Sigmoid colon (tissue), 7 donors: Measurements from ENCODE around the gene ZNF646. TPM values are rescaled to one million over a fixed set of nuclear protein-coding genes. Genes with fewer than 3 reads are reported as not detected.

Experiments
- DNase-seq: peaks from one replicate; pipeline ENCODE4 v3.0.0-alpha.2; 2019
- H3K27ac ChIP-seq, 4 donors: fragments of 200-600 bp; sonication (generic); one replicate each; pipeline ENCODE4 v1.5.1; 2016 to 2019; ENCODE audit warnings: mild to moderate bottlenecking in 1 of 4
- H3K27me3 ChIP-seq, 3 donors: fragments of 200-600 bp; sonication (generic); one replicate each; pipeline ENCODE4 v1.5.1; 2019; ENCODE audit warnings: mild to moderate bottlenecking in 1 of 3
- H3K36me3 ChIP-seq, 4 donors: fragments of 200-600 bp; sonication (generic); one replicate each; pipeline ENCODE4 v1.5.1; 2016 to 2019
- H3K4me1 ChIP-seq, 4 donors: fragments of 200-600 bp; sonication (generic); one replicate each; pipeline ENCODE4 v1.5.1; 2017 to 2019
- H3K4me3 ChIP-seq, 4 donors: fragments of 200-600 bp; sonication (generic); one replicate each; pipeline ENCODE4 v1.5.1; 2017 to 2019; ENCODE audit warnings: mild to moderate bottlenecking in 2 of 4, moderate library complexity in 1 of 4
- H3K9me3 ChIP-seq, 4 donors: fragments of 200-600 bp in 3 of 4; sonication (generic) in 3 of 4; one replicate each; pipeline versions ENCODE4 v1.5.1 to v1.6.1; 2013 to 2019
- EP300 ChIP-seq, 4 donors: sonication (generic); formaldehyde crosslinking; IDR thresholded peaks; one replicate each; pipeline ENCODE4 v1.6.1; 2017; ENCODE audit warnings: antibody characterized with exemption in 4 of 4
- POLR2A ChIP-seq, 2 donors: fragments of 450-650 bp; IDR thresholded peaks; one replicate each; pipeline ENCODE4 v1.6.1; 2016; ENCODE audit warnings: antibody characterized with exemption in 2 of 2, mild to moderate bottlenecking in 2 of 2, moderate library complexity in 2 of 2
- POLR2AphosphoS5 ChIP-seq, 4 donors: sonication (generic); formaldehyde crosslinking; IDR thresholded peaks; one replicate each; pipeline ENCODE4 v1.6.1; 2017; ENCODE audit warnings: antibody characterized with exemption in 4 of 4
- WGBS, 2 donors: extraction: QIAGEN DNeasy Blood & Tissue Kit; methylation state at CpG; one replicate each; pipeline ENCODE4 v1.1.7; 2013; 5-methylcytosine and 5-hydroxymethylcytosine counted together
- intact Hi-C: fragments of 100-400 bp; cut with DNase I; formaldehyde crosslinking; loops from one replicate; pipeline ENCODE4 v1.15.1; 2023
- polyA plus RNA-seq, 3 donors: library from polyadenylated mRNA; stranded (reverse); fragments of 200-250 nt; gene quantifications; one replicate each; pipeline ENCODE4 v1.2.3, GENCODE V29; 2013
- total RNA-seq, 4 donors: library from RNA; depleted of rRNA; stranded (reverse); fragments of >200 nt; gene quantifications; one replicate each; pipeline ENCODE4 v1.1.0, GENCODE V29; 2016
- TF ChIP-seq, protein P1 (sequence below), 4 experiments: fragments of 450-650 bp in 3 of 4; fragments of 200-600 bp in 1 of 4; IDR thresholded peaks; one replicate each; pipeline ENCODE4 v1.5.1; 2016 to 2019; ENCODE audit warnings: antibody characterized with exemption in 4 of 4, mild to moderate bottlenecking in 3 of 4, moderate library complexity in 2 of 4
- donor health status: healthy with polysubstance abuse.
- donor health status: Bipolar disorder and iron deficiency.
- donor health status: healthy.

Gene ZNF646
- total and polyA plus RNA-seq, 7 donors = 1.8 to 15.0 (median 8.3) TPM

DNA sequence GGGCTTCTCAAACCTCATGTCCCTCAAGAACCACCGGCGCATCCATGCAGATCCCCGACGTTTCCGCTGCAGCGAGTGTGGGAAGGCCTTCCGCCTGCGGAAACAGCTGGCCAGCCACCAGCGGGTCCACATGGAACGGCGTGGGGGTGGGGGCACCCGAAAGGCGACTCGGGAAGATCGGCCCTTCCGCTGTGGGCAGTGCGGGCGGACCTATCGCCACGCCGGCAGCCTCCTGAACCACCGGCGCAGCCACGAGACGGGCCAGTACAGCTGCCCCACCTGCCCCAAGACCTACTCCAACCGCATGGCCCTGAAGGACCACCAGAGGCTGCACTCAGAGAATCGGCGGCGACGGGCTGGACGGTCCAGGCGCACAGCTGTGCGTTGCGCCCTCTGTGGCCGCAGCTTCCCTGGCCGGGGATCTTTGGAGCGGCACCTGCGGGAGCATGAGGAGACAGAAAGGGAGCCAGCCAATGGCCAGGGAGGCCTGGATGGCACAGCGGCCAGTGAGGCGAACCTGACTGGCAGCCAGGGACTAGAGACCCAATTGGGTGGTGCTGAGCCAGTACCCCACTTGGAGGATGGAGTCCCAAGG, 5.9 kb downstream of the ZNF646 start:
- no peak overlapping the region for H3K27ac ChIP-seq
- H3K4me3 ChIP-seq = no peak overlapping the region
- no peaks in the 10 kb centered on the region for H3K9me3 ChIP-seq
- no peak for TF ChIP-seq POLR2AphosphoS5 (IDR thresholded peaks at IDR 0.05)
- no peak for TF ChIP-seq EP300 (IDR thresholded peaks at IDR 0.05)
- TF ChIP-seq, protein P1, sequence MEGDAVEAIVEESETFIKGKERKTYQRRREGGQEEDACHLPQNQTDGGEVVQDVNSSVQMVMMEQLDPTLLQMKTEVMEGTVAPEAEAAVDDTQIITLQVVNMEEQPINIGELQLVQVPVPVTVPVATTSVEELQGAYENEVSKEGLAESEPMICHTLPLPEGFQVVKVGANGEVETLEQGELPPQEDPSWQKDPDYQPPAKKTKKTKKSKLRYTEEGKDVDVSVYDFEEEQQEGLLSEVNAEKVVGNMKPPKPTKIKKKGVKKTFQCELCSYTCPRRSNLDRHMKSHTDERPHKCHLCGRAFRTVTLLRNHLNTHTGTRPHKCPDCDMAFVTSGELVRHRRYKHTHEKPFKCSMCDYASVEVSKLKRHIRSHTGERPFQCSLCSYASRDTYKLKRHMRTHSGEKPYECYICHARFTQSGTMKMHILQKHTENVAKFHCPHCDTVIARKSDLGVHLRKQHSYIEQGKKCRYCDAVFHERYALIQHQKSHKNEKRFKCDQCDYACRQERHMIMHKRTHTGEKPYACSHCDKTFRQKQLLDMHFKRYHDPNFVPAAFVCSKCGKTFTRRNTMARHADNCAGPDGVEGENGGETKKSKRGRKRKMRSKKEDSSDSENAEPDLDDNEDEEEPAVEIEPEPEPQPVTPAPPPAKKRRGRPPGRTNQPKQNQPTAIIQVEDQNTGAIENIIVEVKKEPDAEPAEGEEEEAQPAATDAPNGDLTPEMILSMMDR (IDR thresholded peaks at IDR 0.05) = no peak
- no peak for TF ChIP-seq POLR2A (IDR thresholded peaks at IDR 0.05)
- peaks cover 49 to 91% (median 55%) of the 10 kb centered on the region in 4 donors for H3K36me3 ChIP-seq
- H3K4me1 ChIP-seq = peaks cover 0 to 9% (median 5%) of the 10 kb centered on the region in 4 donors
- peak; percentile 57 for DNase-seq
- intact Hi-C loops = no loop called here
- 97% methylated on average over 40 of the region's 40 CpGs for WGBS, 2 donors
- no peaks in the 10 kb centered on the region for H3K27me3 ChIP-seq

DNA sequence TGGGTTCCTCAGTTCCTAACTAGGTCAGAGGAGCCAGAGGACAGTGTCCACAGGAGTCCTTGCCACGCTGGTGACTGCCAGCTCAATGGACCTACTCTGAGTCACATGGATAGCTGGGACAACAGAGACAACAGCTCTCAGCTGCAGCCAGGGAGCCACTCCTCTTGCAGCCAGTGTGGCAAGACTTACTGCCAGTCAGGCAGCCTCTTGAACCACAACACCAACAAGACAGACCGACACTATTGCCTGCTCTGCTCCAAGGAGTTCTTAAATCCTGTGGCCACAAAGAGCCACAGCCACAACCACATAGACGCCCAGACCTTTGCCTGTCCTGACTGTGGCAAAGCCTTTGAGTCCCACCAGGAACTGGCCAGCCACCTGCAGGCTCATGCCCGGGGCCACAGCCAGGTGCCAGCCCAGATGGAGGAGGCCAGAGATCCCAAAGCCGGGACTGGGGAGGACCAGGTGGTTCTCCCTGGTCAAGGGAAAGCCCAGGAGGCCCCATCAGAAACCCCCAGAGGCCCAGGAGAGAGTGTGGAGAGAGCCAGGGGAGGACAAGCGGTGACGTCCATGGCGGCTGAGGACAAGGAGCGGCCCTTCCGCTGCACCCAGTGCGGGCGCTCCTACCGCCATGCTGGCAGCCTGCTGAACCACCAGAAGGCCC, 6.7 kb downstream of the ZNF646 start:
- WGBS, 2 donors = 93 to 94% methylated on average over 13 of the region's 13 CpGs
- intact Hi-C loops = no loop called here
- H3K36me3 ChIP-seq = peaks cover 52 to 98% (median 55%) of the 10 kb centered on the region in 4 donors

DNA sequence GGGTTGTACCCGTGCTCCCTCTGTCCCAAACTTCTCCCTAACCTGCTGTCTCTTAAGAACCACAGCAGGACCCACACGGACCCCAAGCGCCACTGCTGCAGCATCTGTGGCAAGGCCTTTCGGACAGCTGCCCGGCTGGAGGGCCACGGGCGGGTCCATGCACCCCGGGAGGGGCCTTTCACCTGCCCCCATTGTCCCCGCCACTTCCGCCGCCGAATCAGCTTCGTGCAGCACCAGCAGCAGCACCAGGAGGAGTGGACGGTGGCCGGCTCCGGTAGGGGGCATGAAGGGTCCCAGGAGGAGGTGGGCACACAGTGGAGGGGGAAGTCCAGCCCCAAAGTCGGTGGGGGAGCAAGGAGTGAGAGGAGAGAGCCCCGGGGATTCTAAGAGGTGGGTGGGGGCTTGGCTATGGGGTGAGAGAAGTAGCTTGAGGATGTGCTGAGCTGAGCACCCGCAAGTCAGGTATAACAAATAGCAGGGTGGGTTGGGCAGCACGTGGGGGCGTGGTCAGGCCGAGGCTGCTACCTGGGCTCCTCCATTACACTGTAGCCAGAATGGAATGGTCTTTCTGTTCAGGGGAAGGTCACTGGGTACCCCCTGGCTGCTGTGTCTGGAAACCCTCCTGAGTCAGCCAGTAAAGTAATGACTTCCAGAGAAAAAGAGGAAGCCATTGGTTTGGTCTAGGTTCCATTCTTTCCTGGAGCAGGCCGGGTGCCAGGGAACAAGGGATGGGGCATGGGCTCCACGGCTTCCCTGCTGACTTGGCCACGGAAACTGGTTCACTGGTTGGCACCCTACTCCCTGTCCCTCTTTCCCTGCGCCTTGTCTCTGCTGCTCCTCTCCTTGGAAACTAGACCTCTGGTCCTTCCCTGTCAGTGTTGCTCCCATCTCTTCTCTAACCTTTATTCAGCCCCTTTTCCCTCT, 7.5 kb downstream of the ZNF646 start:
- H3K4me3 ChIP-seq = no peak overlapping the region
- 84 to 89% methylated on average over 26 of the region's 26 CpGs for whole genome bisulfite sequencing, 2 donors
- no peaks in the 10 kb centered on the region for H3K4me1 ChIP-seq
- intact Hi-C loops = no loop called here
- H3K36me3 ChIP-seq = peaks cover 48 to 97% (median 50%) of the 10 kb centered on the region in 4 donors
- no peak for TF ChIP-seq POLR2AphosphoS5 (IDR thresholded peaks at IDR 0.05)
- no peak for TF ChIP-seq EP300 (IDR thresholded peaks at IDR 0.05)
- TF ChIP-seq, protein P1 (IDR thresholded peaks at IDR 0.05) = no peak
- H3K27ac ChIP-seq = no peak overlapping the region
- H3K27me3 ChIP-seq = no peaks in the 10 kb centered on the region
- peak; percentile 68 for DNase-seq
- no peaks in the 10 kb centered on the region for H3K9me3 ChIP-seq

More for the DNA sequence above, 6.7 kb downstream of the ZNF646 start:
- Histone ChIP-seq H3K27ac (no peak overlapping the region), H3K4me1 (peaks cover 0 to 2% (median 0%) of the 10 kb centered on the region in 4 donors), H3K4me3 (no peak overlapping the region), H3K9me3 (no peaks in the 10 kb centered on the region), H3K27me3 (no peaks in the 10 kb centered on the region)
- TF ChIP-seq POLR2A (IDR thresholded peaks at IDR 0.05) = no peak
- TF ChIP-seq EP300 (IDR thresholded peaks at IDR 0.05) = no peak
- TF ChIP-seq, protein P1 (IDR thresholded peaks at IDR 0.05) = no peak
- TF ChIP-seq POLR2AphosphoS5 (IDR thresholded peaks at IDR 0.05) = no peak
- peak; percentile 60 for DNase-seq

DNA sequence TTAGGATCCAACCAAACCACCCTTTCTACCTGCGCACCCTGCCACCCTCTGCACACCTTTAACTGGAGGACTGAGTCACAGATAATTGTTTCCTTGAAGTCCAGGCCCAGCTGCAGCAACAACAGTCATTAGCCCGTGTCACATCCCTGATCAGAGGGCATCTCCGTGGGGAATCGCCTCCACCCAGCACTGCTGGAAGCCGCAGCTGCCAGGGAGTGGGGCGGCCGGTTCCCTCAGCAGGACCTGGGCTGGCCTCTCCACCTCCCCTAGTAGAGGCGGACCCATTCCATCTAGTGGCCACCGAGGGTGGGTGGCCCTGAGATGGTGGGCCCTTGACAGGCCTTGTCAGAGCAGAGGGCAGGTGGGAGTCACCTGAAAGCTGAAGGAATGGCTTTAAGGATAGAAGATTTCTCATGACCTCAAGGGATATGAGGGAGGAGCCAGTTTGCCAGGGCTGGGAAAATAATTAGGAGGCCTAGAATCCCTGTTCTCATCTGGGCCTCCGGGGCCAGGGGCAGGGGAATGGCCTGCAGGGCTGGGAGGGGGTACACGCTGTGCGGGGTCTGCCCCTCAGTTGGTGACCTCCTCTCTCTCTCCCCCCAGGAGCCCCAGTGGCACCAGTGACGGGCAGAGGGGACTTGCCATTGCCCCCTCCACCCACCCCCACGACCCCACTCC, 8.3 kb downstream of the ZNF646 start:
- H3K4me1 ChIP-seq = no peaks in the 10 kb centered on the region
- H3K27ac ChIP-seq = no peak overlapping the region
- no peaks in the 10 kb centered on the region for H3K9me3 ChIP-seq
- H3K4me3 ChIP-seq = no peak overlapping the region
- TF ChIP-seq, protein P1 (IDR thresholded peaks at IDR 0.05) = no peak
- TF ChIP-seq POLR2A (IDR thresholded peaks at IDR 0.05) (no peak), POLR2AphosphoS5 (IDR thresholded peaks at IDR 0.05) (no peak), EP300 (IDR thresholded peaks at IDR 0.05) (no peak)
- intact Hi-C loops = no loop called here
- H3K36me3 ChIP-seq = peaks cover 39 to 93% (median 43%) of the 10 kb centered on the region in 4 donors
- H3K27me3 ChIP-seq = no peaks in the 10 kb centered on the region
- 76 to 86% methylated on average over 14 of the region's 14 CpGs for WGBS, 2 donors
- DNase-seq = peak; percentile 55
